GF-D8 (cell line): ENCODE measurements around the gene VEGFA.

Source experiments
- DNase-seq: peaks from one replicate; lab custom pipeline; 2025; lab: John Stamatoyannopoulos, UW

Gene VEGFA

DNA sequence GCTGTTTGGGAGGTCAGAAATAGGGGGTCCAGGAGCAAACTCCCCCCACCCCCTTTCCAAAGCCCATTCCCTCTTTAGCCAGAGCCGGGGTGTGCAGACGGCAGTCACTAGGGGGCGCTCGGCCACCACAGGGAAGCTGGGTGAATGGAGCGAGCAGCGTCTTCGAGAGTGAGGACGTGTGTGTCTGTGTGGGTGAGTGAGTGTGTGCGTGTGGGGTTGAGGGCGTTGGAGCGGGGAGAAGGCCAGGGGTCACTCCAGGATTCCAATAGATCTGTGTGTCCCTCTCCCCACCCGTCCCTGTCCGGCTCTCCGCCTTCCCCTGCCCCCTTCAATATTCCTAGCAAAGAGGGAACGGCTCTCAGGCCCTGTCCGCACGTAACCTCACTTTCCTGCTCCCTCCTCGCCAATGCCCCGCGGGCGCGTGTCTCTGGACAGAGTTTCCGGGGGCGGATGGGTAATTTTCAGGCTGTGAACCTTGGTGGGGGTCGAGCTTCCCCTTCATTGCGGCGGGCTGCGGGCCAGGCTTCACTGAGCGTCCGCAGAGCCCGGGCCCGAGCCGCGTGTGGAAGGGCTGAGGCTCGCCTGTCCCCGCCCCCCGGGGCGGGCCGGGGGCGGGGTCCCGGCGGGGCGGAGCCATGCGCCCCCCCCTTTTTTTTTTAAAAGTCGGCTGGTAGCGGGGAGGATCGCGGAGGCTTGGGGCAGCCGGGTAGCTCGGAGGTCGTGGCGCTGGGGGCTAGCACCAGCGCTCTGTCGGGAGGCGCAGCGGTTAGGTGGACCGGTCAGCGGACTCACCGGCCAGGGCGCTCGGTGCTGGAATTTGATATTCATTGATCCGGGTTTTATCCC lies at the start of gene VEGFA:
Gene VEGFA, plus strand, starts transcription at position 686 of the 846 bp plus-strand sequence.
- DNase-seq: peak; percentile 60

DNA sequence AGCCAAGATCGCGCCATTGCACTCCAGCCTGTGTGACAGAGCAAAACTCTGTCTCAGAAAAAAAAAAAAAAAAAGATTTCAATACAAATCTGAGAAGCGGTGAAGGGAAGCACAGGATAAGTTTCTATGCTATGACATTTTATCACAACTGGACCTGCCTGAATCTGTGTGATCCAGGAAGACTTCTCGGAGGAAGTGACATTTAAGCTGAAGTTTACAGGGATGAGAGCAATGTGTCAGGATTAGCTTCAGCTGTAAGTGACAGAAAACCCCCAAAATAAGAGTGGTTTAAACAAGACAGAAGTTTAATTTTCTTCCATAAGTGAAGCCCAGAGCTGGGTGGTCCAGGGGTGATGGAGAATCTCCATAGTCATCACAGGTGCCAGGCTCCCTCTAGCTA lies 49.0 kb upstream of the VEGFA start:
- DNase-seq: no peak

DNA sequence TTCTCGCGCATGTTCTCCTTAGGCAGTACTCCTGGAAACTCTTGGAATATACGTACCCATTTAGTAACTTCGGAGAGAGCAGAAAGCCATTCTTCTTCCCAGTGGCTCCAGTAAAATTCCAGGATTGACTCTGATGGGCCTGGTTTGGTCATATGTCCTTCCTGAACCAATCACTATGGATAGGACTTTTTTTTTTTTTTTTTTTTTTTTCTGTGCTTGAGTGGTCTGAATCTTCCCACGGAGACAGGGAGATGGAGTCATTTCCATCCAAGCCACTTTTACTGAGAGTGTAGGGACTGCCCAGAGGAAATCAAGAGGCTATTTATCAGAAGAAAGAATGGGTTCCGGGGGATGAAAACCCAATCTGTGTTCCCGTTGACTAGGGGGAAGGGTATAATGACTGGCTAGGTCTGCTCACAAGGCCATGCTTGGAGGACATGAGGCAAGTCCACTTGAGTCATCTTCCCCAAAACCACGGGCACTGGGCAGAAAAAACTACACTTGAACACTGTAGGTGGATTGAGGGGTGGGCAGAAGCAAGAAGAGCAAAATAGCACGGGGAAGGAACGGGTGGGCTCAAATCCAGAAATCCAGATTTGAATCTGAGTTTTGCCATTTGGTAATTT lies 47.0 kb upstream of the VEGFA start:
- DNase-seq: no peak

DNA sequence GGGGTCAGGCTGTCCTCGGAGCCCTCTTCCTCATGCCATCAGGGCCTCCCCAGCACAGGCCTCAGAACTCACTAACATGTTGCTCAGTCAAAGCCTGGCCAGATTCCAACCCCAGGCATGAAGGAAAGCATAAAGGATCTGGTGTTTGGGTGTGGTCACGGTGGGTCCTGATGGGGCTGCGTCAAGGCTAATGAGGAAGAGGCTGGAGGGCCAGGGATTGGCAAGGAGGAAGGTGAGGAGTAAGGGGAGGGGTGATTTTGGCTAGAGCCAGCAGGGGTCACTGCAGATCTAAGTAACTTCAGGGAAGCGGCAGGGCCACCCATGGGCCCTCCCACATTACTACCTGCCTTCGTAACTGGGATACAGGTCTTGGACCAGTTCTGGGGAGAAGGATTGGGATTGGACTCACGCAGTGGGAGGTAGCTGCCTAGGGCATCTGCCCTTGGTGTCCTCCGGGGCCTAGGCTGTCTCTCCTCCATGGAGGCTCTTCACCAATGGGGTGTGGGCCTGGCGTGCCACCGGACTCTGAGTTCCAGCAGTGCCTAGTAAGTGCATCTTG lies 46.2 kb upstream of the VEGFA start:
- peak; percentile 40 for DNase-seq

DNA sequence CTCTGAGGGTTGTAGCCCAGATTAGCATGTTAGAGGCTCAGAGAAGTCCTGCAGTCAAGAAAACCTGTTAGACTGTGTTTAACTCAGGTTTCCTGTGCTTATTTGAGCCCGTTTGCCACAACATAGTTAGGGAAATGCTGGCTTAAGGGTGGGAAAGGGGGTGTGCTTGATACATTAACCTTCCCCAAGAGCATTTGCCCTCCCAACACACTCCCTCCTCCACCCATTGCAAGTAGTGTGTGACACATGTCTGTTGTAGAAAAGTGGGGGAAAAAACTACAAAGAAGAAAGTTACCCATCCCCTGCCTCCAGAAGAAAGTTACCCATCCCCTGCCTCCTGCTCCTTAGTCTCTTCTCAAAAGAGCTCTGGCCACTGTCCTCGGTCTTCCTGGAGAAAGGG lies 45.7 kb upstream of the VEGFA start:
- no peak for DNase-seq

DNA sequence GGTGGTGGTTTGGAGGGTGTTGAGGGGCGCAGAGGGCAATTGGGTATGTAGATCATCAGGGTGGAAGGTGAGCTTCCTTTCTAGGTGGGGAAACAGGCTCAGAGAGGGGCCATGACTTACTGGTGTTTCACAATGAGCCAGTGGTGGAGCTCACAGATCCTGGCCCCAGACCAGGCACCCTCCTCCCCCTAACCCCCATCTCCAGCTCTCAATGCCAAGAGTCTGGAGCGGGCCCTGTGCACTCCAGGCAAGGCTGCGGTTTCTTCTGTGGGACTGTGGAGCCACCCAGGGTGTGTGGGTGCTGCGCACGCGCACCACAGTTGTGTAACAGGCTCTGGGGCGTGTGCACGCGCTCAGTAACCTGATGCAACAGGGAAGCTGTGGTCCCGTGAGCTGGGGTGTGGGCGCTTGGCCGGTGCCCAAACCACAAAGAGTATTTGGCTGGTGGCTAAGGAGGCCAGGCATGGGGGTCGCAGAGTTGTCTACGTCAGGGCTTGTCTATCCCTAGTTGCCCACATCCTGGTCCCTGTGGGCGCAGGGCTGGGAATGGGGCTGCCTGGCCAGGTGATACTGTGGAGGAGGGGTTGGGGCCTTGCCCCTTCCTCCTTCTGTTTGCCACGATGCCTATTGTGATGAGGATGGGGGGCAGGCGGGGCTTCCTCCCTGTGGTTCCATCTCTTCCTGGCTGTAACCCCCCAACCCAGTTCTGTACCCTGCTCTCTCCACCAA lies 44.9 kb upstream of the VEGFA start:
- peak; percentile 95 for DNase-seq

DNA sequence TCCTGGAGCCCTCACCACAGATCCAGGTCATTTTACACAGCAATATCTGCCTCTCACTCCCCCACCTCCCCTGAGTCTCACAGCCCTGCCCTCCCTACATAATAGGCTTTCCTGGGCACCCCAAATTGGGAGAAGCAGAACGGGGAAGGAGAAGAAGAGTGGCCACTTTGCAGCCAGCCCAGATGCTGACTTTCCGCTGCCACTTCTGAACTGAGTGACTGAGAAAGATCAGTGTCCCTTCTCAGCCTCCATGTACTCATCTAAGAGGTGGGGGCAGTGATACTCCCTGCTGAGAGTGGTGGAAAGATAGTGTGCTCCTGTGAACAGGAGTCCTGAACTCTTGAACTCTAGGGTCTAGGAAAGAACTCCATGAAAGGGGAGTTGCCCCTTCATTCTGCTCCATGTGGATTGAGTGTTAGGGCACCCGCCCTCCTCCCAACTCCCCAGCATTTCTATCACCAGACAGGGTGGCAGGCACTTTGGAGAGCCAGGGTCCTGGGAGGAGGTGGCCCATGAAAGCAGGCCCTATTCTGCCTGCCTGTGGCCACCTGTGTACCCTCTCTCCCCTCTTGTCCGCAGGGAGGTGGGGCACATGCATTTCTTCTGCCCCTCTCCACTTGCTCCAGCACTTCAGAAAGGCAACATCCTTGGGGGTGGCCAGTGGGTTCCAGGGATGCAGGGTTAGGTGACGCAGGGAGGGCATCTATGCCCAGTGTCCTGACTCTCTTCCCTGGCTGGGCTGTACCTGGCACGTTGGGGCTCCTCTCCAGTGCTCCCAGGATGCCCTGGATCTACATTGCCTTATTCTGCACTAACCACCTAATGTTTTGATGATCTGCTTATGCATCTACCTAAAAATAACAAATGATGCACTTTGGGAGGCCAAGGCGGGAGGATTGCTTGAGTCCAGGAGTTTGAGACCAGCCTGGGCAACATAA lies 44.1 kb upstream of the VEGFA start:
- DNase-seq: no peak

DNA sequence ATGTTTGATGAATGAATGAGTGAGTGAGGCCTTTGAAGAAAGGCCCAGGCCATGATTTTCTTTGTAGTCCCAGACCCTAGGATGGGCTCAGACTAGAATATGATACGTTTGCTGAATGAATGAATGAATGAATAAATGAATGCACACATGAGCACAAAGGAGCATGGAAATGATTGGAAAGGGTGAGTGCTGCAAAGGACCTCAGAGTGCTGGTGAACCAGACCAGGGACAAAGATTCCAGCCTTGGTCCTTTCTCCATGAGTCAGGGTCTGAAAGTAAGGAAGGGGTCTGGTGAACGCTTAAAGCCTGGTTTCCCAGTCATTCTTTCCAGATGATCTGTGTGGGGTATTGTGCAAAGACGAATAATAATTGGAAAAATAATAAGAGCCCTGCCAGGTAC lies 42.4 kb upstream of the VEGFA start:
- DNase-seq: no peak

DNA sequence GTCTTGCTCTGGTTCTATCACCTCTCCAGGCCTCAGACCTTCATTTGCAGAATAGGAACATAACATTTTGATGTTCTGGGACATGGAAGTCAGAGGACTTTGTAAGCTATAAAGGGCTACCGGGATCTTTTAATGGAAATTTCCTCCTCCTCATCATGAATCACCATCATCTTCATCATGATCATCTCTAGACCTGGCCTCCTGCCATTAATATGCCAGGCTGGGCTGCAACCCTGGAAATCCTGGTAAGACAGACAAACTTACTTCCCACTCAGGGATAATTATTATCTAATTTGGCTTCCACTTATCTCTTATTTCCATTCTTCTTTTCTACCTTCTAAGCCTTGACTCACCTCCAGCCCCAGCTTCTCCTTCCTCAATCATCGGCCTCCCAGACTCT lies 41.4 kb upstream of the VEGFA start:
- DNase-seq: no peak

DNA sequence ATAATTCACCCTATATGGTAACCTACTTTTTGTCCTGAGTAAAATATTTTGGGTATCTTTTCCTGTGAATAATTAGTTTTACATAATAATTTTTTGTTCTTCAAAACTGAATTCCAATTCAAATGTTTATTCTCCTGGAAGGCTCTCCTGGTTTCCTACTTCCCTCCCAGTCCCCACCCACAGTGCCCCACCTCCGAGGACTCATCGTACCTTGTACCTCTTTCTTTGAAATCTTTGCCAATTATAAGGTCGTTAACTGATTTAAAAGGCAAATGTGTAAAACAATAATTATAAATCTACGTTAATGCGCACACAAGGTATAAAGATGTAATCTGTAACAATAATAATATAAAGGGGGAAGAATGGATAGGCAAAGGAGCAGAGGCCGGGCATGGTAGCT lies 40.5 kb upstream of the VEGFA start:
- no peak for DNase-seq

DNA sequence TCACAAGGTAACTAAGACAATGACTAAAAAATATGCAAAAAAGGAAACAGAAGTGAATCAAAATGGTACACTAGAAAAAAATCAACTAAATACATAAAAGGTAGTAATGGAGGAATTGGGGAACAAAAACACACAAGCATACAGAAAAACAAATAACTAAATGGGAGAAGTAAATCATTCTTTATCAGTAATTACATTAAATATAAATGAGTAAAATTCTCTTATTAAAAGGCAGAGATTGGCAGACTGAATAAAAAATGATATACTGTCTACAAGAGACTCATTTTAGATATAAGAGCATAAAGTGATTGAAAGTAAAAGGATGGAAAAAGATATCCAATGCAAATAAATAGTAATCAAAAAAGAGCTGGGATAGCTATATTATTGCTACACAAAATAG lies 39.4 kb upstream of the VEGFA start:
- no peak for DNase-seq

DNA sequence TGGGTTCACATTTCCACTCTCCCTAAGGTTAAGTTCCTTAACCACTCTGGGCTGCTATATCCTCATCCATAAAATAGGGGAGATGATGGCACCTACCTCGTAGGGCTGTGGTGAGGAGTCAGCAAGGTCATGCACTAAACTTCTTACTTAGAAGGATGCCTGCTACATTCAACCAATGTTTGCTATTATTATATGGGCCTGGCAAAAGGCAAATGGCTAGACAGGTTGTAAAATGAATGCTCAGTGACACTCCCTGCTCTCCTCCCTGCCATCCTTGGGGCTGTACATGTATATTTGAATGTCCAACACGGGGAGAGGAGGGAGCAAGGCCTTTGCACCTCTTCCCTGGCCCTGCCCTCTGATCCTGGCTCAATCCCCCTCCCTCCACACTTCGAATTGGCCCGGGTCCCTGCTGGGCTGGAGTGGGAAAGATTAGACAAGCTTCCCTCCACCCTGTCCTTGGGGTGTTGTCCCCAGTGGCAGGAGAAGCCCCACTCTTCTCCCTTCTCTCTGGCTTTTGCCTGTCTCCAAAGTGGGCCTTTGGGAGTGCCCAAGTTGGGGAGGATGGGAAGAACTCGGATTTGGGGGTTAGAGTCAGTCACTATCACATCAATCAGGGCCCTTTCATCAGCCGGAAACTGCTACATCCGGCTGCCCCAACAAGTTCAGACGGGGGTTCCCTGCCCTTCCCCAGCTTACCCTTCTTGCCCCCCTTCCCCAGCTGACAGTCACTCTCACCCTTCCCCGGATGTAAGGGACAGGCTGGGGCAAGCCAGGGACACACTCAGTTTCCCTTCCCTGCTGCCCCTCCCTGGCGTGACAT lies 36.3 kb upstream of the VEGFA start:
- no peak for DNase-seq

DNA sequence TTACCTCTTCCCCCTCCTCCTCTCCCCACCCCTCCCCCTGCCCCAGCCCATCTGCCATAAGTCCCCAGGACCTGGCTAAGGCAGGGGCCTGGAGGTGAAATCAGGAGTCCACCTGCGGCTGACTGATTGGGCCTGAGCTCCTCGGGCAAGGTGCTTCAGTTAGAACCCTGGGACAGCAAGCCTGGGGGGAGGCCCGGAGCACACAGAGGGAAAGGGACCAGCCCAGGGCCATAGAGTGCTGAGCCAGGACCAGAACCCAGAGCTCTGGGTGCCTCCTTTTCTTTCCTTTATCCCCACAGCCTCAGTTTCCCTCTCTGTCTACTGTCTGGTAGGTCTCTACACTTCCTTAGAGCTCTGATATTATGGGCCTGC lies 35.7 kb upstream of the VEGFA start:
- DNase-seq: no peak

DNA sequence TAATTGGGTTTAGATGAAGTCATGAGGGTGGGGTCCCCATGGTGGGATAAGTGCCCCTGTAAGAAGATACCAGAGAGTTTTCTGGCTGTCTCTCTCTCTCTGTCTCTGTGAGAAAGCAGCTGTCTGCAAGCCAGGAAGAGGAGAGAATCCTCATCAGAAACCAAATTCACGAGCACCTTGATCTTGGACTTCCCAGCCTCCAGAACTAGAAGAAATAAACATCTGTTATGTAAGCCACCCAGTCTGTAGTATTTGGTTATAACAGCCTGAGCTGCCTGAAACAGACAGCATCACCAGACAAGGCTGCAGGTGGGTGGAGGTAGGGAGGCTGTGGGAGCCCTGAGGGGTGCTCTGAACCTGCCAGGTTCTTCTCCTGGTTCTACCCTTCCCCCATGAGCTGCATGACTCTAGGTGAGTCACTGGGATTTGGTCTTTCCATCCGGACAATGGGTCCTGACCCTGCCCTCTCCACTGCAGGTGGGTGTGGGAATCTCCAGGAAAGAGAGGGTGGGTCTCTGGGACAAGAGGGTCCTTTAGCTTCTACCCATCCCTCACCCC lies 34.3 kb upstream of the VEGFA start:
- no peak for DNase-seq

DNA sequence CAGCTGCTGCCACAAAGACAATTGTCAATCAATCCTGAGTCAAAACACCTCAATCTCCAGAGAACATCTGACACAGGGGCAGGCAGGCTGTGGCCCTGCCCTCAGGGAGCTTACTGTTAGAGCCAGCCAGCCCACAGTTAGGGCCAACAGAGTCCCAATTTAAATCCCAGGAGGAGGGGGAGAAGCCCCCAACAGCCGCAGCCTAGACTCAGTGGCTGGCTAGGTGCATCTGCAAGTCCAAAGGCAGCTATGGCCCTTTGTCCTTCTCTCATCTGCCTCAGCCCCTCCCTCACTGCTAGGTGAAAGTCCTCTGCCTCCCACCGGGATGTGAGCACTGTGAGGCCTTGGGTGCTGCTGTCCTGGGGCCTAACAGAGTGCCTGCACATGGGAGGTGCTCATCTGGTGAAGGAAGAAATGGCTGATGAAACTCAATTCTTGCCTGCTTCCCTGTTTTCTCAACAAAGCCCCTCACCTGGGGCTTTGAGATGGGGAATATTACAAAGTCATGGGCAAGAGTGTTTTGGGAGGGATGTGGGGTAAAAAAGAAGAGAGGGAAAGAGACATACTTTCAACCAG lies 33.7 kb upstream of the VEGFA start:
- no peak for DNase-seq

DNA sequence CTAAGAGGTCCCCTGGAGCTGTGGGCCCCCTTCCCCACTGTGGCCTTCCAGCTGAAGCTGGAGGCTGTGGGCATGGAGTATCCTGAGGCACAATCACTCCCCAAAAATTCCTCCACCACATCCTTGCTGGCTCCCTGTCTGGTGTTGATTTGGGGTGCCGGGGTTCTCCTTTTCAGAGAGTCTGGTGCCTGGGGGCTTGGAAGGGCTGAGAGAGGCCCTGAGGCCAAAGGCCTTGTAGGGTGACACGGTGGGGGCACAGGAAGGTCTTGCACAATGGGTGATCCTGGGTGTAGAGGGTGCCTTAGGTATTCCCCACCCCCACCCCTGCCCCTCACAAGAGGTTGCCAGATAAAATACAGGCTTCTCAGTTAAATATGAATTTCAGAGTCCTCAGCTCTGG lies 33.2 kb upstream of the VEGFA start:
- no peak for DNase-seq

DNA sequence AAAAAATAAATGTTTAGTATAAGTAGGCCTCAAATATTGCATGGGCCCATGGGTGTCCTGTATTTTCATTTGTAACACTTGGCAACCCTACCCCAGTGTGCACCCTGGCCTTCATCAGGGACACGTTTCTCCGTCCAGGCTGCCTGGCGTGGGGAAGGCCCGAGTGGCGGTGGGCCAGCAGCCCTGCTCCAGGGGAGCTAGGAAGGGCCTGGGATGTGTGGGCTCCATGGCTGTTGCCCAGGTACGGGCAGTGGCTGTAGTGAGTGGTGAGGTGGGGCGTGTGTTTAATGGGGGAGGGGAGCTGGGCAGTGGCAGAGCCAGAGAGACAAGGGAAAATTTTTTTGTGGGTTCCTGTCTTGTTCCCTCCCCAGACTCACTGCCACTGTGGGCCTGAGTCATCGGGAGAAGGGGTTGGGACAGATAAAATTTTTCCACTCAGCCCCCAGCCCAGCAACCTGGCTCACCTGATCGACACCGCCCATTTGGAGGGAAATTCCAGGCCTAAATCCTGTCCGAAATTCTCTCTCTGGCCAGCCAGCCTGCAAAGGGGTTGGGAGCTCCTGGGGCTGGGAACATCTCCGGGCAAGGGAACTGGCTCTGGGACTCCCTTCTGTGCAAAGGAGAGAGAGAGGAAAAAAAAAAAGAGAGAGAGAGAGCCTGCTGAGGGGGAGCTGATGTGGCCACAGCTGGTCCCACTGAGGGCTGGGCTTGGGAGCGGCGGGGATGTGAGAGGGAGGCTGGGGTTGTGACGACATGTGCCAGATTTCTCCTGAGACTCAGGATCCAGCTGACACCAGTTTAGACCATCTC lies 32.5 kb upstream of the VEGFA start:
- DNase-seq: no peak

DNA sequence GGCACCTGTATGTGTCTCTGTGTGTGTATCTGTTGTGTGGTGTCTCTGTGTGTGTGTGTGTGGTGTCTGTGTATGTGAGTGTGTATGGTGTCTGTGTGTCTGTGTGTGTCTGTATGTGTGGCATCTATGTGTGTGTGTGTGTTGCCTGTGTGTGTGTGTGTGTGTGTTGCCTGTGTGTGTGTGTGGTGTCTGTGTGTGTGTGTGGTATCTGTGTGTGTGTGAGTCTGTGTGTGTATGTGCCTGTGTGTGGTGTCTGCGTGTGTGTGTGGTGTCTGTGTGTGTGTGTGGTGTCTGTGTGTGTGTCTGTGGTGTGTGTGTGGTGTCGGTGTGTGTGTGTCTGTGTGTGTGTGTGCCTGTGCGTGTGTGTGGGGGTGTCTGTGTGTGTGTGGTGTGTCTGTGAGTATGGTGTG lies 31.7 kb upstream of the VEGFA start:
- no peak for DNase-seq
